Cardiac septum (tissue), 1 donor: ENCODE data around the gene ABLIM2. TPM values are rescaled to one million over a fixed set of nuclear protein-coding genes. Genes with fewer than 3 reads are reported as not detected.
"Not testable (repeated sequence)": the region's sequence is repeated elsewhere in the genome, so short reads cannot be mapped to it uniquely, and the experiment has no call there.

Source experiments
- DNase-seq: peaks from one replicate; pipeline ENCODE4 v3.0.0-alpha.2; 2020; ENCODE audit warnings: low spot score
- intact Hi-C: fragments of 100-400 bp; cut with DNase I; formaldehyde crosslinking; loops from one replicate; pipeline ENCODE4 v1.14.0; 2022
- total RNA-seq: library from RNA; stranded (reverse); fragmentation: NEBNext Ultra II Directional; extraction: Animal tissue kit (Norgen Biotek cat#: 25700); gene quantifications from one replicate; pipeline ENCODE4 v1.2.1, GENCODE V29; 2021
- donor health status: DM: no; HTN: no; CAD: no.

ABLIM2 gene
- total RNA-seq, 1 donor from 2014 or later = 22.6 TPM

- intact Hi-C loops = no loop called here
- DNase-seq = no peak
These were observed 9.7 kb downstream of the ABLIM2 start for GRCh38 chr4:8148785-8149435.

- no peak for DNase-seq
- intact Hi-C loops = no loop called here
These were observed 10.5 kb downstream of the ABLIM2 start for GRCh38 chr4:8148159-8148558.

- no peak for DNase-seq
- intact Hi-C loops = no loop called here
These were observed 11.2 kb downstream of the ABLIM2 start for GRCh38 chr4:8147231-8147970.

DNA sequence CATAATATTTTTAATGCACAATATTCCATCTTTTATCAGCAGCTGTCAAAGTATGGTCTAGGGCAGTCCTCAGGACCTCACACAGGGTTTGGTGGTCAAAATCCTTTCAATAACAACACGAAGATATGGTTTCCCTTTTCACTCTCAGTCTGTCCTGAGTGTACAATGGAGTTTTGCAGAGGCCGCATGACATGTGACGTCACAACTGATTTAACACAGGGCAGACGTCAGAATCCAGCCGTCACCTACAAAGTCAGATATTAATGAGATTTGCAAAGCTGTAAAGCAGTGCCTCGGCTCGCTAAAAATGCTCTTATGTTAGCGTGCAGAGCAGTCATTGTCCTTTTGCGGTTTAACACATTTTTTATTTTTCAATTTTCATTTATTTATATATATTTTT is 12.5 kb downstream of the ABLIM2 start:
- no peak for DNase-seq
- intact Hi-C loops = no loop called here

- no peak for DNase-seq
- intact Hi-C loops = loop anchor here (2.0 kb wide), 1 partner anchor 22 kb away; no protein-coding TSS in a partner anchor
These were observed 14.3 kb downstream of the ABLIM2 start for GRCh38 chr4:8144359-8144758.

GRCh38 chr4:8143392-8144140 is 15.0 kb downstream of the ABLIM2 start:
- intact Hi-C loops = loop anchor here (2.0 kb wide), 2 partner anchors 21 to 45 kb away; no protein-coding TSS in a partner anchor
- DNase-seq = no peak

DNA sequence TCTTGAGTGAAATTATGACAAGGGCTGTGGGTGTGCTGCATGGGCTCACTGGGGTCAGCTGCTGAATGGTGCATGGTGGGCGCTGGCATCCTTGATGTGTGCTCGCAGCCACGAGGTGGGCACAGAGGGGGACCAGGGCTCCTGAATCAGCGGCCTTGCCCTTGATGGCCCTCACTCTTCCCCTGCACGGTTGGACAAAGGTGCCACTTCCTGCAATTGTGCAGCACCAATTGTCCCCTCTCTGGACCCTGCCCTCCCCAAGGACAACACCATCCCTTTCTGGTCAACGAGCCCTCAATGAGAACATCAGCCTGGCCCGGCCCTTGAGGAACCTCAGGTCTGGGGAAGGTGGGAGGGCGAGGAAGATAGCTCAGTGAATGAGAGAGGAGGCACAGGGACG is 16.1 kb downstream of the ABLIM2 start:
- DNase-seq = no peak

DNA sequence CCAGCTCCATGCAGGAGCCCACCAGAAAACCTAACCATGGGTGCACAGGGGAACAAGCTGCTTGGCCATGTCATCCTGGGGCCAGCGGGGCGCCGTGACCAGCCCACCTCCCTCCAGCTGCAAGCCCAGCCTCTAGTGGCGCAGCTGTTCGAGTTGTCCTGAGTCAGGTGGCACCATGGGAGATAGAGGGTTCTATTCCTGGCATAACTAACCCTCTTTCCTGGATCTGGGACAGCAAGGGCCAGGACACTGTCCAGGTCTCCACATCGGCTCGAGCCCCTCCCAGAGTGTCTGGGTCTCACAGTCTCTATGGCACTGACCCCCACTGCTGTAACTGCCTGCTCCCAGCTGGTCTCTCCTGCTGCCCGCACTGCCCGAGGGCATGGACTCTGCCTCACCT is 16.7 kb downstream of the ABLIM2 start:
- intact Hi-C loops = loop anchor here (2.0 kb wide), 1 partner anchor 47 kb away; no protein-coding TSS in a partner anchor

More for the DNA sequence above, 16.1 kb downstream of the ABLIM2 start:
- intact Hi-C loops = loop anchor here (2.0 kb wide), 1 partner anchor 46 kb away; no protein-coding TSS in a partner anchor

DNA sequence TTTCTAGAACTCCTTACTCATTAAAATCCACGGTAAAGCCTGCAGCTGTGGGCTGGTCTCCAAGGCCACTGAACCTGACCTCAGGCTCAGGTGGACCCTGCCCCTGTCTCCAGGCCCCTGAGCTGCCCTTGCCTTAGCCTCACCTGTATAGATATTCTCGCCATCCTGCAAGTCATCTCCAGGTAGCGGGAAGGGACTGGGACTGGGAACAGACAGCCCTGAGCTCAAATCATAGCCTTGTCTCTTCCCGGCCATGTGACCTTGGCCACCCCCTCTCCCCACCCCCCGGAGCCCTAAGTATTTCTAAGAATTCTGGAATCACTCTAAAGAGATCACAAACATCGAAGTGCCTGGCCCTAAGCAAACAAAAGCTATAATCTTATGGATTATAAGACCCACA is 17.7 kb downstream of the ABLIM2 start:
- intact Hi-C loops = no loop called here
- DNase-seq = no peak

More for the DNA sequence above, 16.7 kb downstream of the ABLIM2 start:
- no peak for DNase-seq

DNA sequence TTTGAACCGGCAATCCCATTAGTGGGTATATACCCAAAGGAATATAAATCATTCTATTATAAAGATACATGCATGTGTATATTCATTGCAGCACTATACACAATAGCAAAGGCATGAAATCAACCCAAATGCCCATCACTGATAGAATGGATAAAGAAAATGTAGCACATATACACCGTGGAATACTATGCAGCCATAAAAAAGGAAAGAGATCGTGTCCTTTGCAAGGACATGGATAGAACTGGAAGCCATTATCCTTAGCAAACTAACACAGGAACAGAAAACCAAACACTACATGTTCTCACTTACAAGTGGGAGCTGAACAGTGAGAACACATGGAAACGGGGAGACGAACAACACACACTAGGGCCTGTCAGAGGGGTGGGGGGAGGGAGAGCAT is 18.9 kb downstream of the ABLIM2 start:
- DNase-seq, intact Hi-C loops: not testable (repeated sequence)

GRCh38 chr4:8136972-8137710 is 21.5 kb downstream of the ABLIM2 start:
- DNase-seq = no peak
- intact Hi-C loops = no loop called here

GRCh38 chr4:8136529-8136928 is 22.1 kb downstream of the ABLIM2 start:
- DNase-seq = no peak

DNA sequence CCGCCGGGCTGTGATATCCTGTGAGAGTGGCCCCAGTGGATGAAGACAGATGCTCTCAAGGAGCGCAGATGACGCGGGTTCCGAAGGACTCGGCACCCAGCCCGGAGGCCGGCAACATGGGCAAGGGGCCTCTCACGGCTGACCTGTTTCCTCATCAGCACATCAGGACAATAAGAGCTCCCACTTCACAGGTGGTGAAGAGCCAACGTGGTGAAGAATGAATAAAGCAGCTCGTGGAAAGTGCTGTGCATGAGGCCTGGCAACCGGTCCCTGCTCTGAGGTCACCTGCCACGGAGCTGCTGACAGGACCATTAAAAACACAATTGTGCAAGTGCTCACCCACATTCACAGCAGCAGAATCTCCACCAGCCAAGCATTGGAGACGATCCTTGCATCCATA is 22.9 kb downstream of the ABLIM2 start:
- DNase-seq = no peak
- intact Hi-C loops = no loop called here

More at GRCh38 chr4:8136529-8136928, 22.1 kb downstream of the ABLIM2 start:
- intact Hi-C loops = no loop called here

DNA sequence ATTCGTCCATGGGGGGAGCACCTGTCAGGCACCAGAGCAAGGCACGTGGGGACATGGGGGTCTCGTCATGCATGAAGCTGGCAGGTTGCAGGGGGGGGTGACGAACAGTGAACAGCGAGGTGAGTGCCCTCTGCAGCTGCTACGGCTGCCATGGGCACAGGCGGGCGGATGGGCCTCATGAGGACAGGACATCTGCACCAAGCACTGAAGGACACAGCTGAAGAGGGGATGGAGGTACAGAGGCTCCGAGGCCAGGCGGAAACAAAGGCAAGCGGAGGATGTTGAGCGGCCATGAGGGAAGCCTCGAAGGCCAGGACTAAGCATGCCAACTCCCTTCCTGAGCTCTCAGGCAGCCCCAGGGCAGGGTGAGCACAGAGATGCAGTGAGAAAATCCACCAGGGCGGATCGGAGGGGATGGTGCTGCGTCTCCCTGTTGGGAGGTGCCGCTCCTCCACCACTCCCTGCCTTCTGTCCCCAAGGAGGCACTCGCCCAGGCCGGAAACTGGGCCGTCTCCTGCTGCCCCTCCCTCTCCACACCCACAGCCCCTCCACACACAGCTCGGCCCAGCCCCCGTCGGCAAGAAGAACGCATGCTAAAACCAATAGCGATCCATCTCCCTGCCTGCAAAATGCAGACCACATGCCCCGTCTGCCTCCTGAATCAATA is 24.6 kb downstream of the ABLIM2 start:
- DNase-seq = no peak
- intact Hi-C loops = no loop called here

DNA sequence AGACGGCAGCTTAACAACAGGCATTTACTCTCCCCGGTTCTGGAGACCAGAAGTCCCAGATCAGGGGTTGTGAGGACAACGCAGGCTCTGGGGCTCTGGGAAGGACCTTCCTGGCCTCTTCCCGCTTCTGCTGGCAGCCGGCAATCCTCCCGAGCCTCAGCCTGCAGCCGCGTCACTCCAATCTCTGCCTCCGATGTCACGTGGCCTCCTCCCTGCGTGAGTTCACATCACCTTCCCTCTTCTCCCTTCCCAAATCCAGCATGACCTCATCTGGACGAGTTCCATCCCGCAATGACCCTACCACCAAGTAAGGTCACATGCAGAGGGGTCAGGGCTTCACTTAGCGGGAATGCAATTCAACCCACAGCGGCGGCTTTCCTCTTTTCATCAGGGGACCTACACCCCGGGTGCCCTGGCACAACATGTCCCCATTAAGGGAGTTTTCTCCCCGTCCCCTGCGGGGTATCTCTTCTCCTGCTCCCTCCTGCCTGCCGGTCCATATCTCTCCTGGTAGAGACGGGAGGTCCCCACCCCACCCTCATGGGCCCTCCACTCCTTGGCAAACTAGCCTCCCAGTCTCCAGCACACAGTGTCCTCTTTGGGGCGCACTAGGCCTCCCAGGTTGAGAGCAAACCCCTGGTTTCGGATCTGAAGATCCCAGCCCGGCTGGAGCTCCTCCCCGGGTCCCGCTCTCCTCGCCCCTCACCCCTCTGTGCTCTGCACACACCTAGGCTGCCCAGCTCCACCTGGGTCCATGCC is 25.5 kb downstream of the ABLIM2 start:
- intact Hi-C loops = no loop called here
- no peak for DNase-seq

DNA sequence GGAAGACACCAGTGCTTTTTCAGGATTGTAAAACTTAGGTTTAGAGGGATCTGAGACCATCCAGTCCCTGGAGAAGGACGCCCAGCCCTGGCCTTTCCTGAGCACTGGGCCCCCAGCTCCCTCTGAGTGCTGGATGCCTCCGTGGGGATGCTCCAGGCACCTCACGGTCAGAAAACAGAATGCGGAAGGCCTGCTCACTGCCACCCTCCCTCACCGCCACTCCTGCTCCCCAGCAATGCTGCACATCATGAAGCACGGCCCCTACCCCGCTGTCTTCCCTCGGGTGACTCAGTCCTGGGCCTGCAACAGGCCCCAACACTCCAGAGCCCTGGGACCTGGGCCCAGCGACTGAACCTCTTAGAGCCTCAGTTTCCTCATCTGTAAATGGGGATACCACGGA is 26.2 kb downstream of the ABLIM2 start:
- DNase-seq = no peak
- intact Hi-C loops = no loop called here

GRCh38 chr4:8131826-8132225 is 26.8 kb downstream of the ABLIM2 start:
- intact Hi-C loops = no loop called here
- no peak for DNase-seq

DNA sequence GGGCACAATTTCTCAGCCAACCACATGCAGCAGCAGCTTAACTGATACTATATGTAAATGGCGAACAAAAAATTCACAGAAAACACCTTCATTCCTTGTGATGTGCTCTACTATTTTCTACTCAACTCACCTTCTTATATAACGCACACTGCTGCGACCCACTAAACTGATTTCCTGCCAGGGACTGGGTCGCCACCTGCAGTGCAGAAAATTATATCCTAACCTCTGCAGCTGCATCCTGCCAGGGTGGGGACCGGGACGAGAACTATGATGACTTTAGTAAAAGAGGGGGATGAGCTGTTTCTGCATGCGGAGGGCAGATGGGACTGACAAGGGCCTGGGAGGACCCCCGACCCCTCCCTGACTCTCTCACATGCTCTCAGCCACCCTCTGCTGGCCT is 27.4 kb downstream of the ABLIM2 start:
- no peak for DNase-seq
- intact Hi-C loops = no loop called here
